Colon (tissue), 2 donors: ENCODE data around the gene EXOC8.
A peak's percentile ranks its signal among the peaks of the same experiment; 100 is the strongest.

ENCODE experiments used
- FAIRE-seq: peaks from 2 replicates; lab custom pipeline; 2012; peaks lifted over from hg19 to GRCh38; lab: Jason Lieb, UNC
- donor health status: control.
- donor health status: control.

The EXOC8 gene, protein sequence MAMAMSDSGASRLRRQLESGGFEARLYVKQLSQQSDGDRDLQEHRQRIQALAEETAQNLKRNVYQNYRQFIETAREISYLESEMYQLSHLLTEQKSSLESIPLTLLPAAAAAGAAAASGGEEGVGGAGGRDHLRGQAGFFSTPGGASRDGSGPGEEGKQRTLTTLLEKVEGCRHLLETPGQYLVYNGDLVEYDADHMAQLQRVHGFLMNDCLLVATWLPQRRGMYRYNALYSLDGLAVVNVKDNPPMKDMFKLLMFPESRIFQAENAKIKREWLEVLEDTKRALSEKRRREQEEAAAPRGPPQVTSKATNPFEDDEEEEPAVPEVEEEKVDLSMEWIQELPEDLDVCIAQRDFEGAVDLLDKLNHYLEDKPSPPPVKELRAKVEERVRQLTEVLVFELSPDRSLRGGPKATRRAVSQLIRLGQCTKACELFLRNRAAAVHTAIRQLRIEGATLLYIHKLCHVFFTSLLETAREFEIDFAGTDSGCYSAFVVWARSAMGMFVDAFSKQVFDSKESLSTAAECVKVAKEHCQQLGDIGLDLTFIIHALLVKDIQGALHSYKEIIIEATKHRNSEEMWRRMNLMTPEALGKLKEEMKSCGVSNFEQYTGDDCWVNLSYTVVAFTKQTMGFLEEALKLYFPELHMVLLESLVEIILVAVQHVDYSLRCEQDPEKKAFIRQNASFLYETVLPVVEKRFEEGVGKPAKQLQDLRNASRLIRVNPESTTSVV

DNA sequence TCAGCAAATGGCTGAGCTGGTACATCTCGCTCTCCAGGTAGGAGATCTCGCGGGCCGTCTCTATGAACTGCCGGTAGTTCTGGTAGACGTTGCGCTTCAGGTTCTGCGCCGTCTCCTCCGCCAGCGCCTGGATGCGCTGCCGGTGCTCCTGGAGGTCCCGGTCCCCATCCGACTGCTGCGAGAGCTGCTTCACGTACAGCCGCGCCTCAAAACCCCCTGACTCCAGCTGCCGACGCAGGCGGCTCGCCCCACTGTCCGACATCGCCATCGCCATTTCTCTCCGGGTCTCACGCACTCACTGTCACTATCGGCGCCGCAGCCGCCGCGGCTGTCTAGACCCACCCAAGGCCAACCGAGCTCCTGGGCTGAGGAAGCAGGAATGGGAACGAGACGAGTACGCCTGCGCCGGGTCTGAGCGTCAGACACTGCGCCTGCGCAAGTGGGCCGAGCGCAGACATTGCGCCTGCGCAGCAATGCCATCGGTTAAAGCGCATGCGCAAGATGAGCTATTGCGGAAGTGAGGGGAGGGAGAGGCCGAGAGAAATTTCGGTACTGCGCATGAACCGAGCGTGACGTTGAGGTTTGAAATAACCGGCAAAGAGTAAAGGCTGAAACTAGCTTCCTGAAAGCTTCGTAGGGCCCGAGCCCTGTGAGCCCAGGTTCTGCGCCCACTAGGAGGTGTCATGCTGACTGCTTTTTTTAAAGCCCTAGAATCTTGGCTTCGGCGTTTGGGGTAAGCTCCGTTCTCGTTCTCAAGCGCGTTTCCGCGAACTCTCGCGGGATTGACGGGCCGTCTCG lies at the start of gene EXOC8:
TSS of gene EXOC8 (minus strand) at position 381 of the 798 bp plus-strand sequence. CDS start at position 274, 107 bp downstream.
- FAIRE-seq: no peak

DNA sequence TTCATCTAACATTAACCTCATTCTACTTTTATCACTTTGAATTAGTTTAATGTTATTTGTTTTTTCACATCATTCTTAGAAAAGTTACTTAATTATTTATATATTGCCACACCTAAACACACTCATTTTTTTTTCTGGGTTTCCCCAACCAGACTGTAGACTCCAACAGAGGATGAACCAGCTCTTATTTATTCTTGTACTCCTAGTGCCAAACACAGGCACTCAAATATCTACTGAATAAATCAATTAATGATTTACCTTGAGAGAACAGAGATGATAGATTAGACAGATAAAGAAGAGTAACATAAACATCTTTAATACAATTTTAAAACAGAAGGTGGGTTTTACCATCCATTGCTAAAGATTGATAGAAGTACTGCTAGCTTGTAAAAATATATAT lies 48.8 kb upstream of the EXOC8 start:
- no peak for FAIRE-seq

DNA sequence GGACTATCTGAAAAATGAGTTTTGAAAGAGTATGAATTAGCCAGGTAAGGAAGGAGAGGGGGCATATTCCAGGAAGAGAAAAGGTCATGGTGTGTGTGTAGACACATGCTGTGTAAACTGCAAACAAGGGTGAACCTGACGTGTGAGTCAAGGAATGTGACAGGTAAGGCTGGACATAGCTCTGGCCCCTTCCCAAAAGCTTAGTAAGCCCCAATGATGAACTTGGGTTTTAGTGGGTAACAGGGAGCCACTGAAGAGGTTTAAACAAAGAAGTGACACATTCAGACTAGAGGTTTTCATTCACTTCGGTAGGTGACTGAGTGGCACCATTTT lies 47.7 kb upstream of the EXOC8 start:
- no peak for FAIRE-seq

DNA sequence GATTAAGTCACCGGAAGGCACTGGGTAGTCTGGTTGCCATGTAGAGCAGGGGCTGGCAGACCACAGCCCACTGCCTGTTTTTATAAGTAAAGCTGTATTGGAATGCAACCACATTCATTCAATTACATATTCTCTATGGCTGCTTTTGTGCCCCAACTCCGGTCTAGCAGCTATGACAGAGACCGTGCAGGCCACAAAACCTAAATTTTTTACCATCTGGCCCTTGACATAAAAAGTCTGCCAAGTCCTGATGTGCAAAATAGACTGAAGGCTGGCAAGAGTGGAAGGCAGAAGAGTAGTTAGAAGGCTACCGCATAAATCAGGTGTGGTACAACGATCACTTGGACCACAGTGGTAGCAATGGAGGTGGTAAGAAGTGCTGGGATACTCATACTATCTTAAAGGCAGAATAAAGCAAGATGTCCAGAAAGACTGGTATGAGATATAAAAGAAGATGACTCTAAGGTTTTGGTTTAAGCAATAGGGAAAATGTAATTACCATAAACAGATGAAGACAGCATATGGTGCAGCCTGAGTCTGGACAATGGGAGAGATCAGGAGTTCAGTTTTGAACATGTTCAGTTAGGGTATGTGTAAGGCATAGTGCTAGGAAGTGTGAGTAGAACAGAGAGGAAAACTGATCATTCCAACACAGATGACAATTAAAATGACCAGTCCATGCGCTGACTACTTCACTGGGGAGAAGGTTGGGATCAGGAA lies 47.2 kb upstream of the EXOC8 start:
- no peak for FAIRE-seq

DNA sequence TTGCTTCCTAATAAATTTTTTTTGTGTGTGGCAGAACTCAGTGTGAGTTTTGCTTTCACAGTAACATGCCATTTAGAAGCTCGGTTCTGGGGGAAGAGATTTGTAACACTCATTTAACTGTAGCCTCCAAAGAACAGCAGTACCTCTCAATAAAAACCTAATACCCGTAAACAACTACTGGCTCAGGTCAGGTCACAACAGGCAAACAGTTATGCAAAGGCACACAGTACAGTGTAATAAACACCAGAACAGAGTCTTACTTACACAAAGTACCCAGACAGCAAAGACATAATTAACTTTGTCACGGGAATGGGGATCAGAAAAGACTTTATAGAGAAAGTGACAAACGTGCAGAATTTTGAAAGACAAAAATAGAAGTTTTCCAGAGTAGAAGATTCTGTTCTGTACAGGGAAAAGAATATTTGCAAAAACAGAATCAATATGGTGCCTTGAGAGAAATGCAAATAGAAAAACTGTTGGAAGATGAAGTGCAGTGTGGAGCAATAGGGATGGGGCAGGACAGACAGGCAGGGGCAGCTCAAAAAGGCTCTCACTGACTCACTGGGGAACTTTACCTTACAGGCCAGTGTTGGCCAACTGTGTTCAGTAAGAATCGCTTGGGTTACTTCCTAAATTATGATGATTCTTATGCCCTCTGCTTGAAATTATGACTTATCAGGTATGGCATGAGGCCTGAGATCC lies 45.7 kb upstream of the EXOC8 start:
- no peak for FAIRE-seq

DNA sequence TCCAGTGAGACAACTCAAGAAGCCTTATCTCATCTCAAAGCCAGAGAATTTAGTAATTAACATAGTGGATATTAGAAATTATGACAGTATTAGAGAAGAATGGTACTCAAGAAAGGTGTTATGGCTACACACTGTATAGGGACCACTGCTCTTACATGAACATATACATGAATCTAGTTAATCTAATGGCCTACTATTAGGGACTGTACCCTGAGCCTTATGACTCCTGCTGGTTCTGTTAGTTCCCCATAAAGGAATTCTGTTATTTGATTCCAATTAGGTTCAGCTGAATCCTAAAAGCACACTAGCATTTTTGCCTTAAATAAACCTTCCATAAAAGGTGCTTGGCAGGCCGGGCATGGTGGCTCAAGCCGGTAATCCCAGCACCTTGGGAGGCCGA lies 44.8 kb upstream of the EXOC8 start:
- no peak for FAIRE-seq

DNA sequence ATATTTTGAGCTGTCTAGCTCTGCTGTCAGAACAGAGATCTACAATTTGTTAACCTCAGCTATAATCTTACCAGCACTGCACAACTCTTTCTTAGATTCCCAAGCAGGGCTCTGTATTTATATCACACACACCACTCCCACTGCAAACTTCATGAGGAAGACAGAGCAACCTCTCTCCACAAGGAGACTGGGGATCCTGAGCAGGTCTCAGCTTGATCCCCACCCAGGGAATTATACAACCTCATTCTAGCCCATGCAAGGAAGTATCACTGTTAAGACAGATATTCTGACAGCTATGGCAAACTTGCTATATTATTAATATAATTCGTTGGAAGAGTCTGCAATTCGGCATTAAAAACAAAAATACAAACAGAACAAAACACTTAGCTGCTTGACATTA lies 44.1 kb upstream of the EXOC8 start:
- FAIRE-seq: no peak

DNA sequence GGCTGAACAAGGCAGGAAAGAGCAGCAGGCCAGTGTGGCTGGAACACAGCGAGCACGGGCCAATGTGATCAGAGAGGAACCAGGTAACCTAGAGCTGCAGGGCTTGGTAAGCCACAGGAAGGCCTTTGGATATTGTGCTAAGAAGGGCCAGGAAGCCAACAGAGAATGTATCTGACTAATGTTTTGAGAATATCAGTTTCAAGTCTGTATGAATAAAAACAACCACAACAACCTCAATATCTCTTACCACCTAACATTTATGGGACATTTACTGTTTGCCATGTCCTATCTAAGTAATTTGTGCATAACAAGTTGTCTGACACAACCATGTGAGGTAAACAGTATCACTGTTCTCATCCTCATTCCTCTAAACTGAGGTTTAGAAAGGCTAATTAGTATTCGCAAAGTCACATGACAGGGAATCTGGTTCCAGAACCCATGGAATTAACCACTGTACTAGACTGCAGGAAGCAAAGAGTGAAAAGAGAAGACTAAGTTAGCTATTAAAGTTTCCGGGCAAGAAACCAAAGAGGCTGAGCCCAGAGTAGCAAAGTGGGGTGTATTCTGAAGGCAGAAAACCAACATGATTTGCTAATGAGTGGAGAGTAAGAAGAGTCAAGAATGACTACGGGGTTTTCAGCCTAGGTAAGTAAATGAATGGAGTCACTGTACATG lies 39.4 kb upstream of the EXOC8 start:
- FAIRE-seq: no peak

DNA sequence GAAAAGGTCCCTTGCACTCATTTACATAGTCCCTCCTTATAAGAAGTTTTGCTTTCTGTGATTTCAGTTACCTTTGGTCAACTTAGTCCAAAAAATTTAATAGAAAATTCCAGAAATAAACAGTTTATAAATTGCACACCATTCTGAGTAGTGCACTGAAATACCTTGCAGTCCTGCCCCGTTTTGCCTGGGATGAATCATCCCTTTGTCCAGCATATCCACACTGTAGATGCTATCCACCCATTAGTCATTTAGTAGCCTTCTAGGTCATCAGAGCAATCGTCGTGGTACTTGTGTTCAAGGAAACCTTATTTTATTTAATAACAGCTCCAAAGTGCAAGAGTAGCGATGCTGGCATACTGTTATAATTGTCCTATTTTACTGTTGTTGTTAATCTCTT lies 38.4 kb upstream of the EXOC8 start:
- FAIRE-seq: no peak

DNA sequence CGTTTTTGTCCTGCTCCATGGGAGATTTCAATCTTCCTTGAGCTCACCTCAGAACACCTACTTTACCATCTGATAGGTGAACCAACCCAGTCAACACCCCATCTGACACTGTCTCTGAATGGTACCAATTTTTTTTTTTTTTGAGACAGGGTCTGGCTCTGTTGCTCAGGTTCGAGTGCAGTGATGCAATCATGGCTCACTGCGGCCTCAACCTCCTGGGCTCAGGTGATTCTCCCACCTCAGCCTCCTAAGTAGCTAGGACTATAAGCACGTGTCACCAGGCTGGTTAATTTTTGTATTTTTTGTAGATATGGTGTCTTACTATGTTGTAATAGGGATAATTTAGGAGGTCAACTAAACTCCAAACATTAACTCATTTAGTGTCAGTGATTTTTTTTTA lies 36.7 kb upstream of the EXOC8 start:
- FAIRE-seq: no peak

DNA sequence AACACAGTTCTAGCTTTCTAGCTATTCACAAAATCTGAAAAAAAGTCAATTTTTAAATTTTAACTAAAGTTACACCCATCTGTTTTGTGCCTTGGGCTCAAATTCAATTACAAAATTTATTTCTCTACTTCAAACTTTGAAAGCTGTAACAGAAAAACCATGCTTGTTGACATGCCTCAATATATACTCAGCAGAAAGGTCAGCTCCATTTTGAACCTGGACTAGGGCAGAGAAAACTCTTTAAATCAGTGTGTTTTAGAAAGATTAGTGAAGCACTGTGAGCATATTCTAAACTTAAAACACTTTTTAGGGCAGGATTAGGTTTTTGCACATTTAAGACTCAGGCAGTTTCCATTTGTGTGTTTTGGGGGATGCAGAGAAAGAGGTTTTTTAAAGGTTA lies 34.8 kb upstream of the EXOC8 start:
- no peak for FAIRE-seq

DNA sequence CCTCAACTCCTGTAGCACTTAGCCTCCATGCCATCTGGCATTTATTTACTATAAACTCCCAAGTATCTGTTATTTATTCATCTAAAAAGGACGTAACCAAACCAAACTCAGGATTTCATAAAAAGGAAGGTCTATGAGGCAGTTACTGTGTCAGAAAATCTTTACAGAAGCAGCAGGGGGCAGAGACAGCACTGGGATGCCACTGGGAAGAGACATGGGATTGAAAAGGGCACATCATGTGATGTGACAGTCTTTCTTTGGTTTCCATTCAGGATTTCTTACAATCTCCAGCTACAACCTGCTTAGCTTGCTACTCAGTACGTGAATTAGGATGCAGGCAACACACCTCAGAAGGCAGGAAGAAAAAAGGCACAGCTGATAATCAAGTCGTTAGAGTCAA lies 31.6 kb upstream of the EXOC8 start:
- FAIRE-seq: no peak

DNA sequence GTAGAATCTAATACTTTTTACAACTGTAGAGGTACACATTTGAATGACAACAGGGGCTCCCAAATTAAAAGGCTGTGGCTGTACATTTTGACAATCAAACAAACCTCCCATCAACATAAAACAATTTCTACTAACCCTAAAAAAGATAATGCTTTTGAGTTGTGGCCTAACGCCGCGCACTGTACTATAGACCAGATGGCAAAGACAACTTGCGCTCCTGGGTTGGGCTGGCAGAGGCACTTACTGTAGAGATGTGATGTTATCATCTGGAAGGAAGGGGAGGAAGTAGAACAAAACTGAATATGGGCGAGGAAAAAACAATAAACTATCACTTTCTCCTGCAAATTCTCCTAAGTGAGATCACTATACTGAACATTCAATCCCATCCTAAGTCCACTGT lies 26.5 kb upstream of the EXOC8 start:
- no peak for FAIRE-seq

DNA sequence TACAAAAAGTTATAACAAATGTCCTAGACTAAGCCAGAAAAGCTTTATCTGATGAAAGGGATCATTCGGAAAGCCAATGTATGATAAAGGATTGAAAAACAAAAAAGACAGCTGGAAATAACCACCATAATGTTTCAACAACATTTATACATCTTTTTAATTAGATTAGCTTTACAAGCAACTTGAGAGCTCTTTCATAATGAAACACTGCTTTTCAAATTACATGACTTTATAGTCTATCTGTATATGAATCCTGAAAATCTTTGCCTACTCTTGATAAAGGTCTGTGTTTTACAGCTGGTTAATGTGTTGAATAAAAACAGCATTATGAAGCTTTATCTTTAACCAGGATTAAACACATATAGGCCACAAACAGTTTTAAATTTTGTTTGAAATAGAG lies 26.0 kb upstream of the EXOC8 start:
- no peak for FAIRE-seq

DNA sequence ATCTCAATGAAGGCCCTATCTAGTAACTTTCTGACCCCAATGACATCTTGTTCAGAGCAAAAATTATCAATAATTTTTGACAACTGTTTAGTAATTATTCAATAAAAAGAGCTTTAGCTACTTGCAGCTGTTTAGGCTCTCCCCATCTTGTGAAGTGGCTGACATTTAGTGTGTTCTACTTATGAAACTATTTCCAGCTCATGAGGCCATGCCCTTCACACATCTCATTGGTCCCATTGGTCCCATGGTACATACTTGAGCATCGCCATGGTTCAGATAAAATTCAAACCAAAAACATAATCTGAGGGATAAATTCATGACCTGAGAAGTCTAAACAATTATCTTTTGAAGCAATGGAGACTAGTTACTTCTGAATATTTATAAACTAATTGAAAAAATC lies 24.7 kb upstream of the EXOC8 start:
- FAIRE-seq: no peak

DNA sequence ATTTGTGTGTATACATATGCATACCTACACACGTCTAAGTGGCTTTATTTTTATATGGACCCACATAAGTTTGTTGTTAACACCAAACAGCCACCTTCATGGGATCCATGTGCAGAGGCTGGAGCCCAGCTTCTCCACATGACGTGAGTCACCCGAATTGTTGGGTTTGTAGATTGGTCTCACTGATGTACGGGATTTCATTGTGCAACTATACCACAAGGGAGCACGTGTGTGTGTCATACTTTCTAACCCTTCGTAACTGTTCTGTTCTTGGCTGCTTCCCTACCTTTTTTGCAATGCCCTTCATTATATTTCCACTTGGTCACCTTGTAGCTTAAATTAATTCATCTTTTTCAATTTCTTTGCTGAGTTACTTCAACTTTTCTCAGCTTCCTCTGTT lies 21.5 kb upstream of the EXOC8 start:
- FAIRE-seq: no peak

DNA sequence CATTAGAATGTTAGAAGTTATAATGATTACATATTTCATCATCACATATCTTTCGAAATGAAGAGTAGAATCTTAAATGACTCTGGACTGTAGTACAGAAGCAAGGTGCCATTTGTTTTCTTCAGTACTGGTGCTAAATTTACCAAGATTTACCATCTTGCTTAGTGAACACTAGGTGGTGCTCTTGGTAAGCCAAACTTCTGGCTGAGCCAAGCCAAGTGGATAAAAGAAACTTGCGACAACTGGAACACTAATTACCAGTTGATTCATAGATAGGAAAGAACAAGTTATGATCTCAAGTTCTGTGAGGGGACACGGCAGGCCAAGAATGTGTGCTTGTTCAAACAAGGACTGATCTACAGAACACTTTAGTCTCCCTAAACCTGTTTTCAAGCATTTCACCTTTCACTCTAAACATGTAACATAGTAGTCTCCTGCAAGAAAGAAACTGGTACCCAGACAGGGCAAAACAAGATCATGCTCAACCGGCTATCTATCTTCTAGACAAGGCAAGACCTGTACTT lies 20.2 kb upstream of the EXOC8 start:
- FAIRE-seq: peak; percentile 76

DNA sequence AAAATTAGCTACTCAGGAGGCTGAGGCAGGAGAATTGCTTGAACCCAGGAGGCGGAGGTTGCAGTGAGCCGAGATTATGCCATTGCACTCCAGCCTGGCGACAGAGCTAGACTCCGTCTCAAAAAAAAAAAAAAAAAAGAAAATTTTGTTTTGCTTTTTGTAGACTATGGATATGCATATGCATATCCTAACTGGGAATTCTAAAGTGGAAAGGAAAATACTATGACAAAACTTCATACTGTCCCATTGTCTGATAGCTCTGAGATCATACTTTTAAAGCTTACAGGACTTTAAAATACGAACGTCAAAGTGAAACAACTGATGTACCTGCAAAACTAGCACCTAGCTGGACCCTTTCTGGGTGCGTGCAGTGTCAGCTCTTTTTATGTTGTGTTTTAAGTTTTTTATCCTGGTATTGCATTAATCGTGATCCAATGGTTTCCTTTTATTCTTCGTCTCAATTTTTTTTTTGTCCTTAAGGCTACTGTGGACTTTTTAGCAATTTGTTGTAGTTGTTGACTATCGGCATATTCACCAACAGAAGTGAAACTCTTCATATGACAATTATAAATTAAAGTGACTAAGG lies 19.6 kb upstream of the EXOC8 start:
- no peak for FAIRE-seq

DNA sequence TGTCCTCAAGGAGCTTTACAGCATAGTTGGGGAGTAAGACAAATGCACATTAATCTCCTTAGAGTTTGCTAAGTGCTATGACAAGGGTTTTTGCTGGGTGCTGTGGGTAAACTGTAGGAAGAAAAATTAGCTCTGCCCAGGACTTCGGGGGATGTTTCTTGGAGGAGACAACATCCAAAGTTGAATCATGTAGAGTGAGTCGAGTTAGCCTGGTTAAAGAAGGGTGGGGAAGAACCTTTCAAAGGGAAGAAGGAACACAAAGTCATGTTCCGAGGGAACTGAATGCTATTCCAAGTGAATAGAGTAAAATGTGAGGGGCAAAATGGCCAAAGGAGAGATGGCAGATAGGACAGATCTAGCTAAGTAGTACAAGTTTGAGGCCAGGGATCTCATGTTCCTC lies 17.5 kb upstream of the EXOC8 start:
- no peak for FAIRE-seq

DNA sequence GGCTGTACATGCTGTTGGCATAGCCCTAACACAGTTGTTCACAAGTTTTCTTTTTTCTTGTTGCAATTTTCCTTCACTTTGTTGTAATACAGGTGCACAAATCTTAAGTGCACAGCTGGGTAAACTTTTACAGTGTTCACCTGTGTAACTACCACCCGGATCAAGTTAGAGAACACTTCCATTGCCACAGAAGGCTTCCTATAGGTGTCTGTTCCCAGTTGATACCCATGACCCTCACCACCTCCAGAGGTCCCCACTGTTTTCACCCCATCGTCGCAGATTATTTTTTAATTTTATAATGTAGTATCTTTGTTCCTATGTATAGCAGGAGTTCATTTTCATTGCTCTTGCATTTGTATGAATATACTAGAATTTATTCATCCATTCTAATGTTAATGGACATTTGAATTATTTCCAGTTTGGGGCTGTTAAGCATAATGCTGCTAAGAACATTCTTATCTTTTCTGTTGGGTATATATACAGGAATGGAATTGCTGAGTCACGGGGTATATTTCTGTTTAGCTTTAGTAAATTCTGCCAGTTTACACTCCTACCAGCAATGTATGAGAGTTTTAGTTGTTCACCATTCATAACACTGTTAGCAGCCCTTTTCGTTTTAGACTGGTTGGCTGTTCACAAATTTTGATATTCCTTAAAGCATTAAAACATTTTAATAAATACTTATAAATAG lies 16.8 kb upstream of the EXOC8 start:
- FAIRE-seq: no peak
